GM21390 (cell line): ENCODE results near the gene GIT1.

Experiments
- ATAC-seq: cut with Tn5 transposase; IDR thresholded peaks from one replicate; pipeline ENCODE4 v1.9.1; 2021; ENCODE audit not compliant: unreplicated experiment

The GIT1 gene

DNA sequence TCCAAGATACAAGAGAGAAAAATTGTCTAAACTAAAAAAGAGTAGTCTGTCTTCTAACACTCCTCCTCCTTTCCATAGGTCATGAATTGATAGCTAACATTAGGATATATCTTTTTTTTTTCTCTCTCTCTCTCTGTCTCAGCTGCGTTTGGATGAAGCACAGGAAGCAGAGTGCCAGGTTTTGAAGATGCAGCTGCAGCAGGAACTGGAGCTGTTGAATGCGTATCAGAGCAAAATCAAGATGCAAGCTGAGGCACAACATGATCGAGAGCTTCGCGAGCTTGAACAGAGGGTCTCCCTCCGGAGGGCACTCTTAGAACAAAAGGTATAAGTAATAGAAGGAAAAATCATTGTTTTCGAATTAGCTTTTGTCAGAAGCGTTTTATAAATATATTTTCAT lies 55.5 kb downstream of the GIT1 start:
- no peak for ATAC-seq

GRCh38 chr17:29526322-29526721 lies 63.1 kb downstream of the GIT1 start:
- no peak for ATAC-seq

DNA sequence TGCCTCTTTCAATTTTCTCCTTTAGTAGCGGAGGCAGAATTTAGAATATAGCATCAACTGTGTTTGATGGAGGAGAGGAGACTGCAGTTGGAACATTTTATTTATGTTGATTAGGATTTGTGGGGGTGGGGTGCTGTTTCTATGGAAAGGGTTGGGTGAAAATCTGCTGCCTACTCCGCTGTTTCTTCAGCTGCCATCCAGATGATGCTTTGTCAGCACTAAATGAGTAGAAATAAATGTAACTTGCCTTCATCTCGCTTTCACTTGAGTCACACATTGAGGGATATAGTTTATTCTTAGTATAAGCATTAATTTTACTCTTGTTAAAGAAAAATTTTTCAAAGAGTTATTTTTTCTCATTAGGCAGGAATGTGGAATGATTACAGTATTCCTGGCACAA lies 64.8 kb downstream of the GIT1 start:
- ATAC-seq, result no peak
